ENCODE data around the gene RBBP6.
A peak's percentile ranks its signal among the peaks of the same experiment; 100 is the strongest.

Gene RBBP6

GRCh38 chr16:24507959-24508480, 31.3 kb upstream of the RBBP6 start:
- H3K4me1 ChIP-seq (ENCODE audit: control insufficient read depth, insufficient read depth, low read length, unreplicated experiment): peaks cover 12% of the 10 kb centered on the region

GRCh38 chr16:24508614-24509013, 30.8 kb upstream of the RBBP6 start:
- no peak overlapping the region for H2AFZ ChIP-seq (ENCODE audit: low read length, unreplicated experiment)
- H3K27ac ChIP-seq (ENCODE audit: low read depth, low read length): peak overlapping the region; percentile 45; the same call in 1 of the 2 replicates
- peaks cover 12% of the 10 kb centered on the region for H3K4me1 ChIP-seq (ENCODE audit: control insufficient read depth, insufficient read depth, low read length, unreplicated experiment)
- no peak overlapping the region for H3K4me3 ChIP-seq (ENCODE audit: low read depth, low read length)
- no peaks in the 10 kb centered on the region for H3K27me3 ChIP-seq (ENCODE audit: insufficient read depth, low read length)
- H3K36me3 ChIP-seq (ENCODE audit: insufficient read depth, low read length): no peaks in the 10 kb centered on the region
- no peaks in the 10 kb centered on the region for H3K79me2 ChIP-seq (ENCODE audit: control insufficient read depth, insufficient read depth, low read length, unreplicated experiment)

More at GRCh38 chr16:24507959-24508480, 31.3 kb upstream of the RBBP6 start:
- Histone ChIP-seq H3K27me3 (ENCODE audit: insufficient read depth, low read length) (no peaks in the 10 kb centered on the region), H3K36me3 (ENCODE audit: insufficient read depth, low read length) (no peaks in the 10 kb centered on the region), H3K4me3 (ENCODE audit: low read depth, low read length) (no peak overlapping the region), H3K79me2 (ENCODE audit: control insufficient read depth, insufficient read depth, low read length, unreplicated experiment) (no peaks in the 10 kb centered on the region), H2AFZ (ENCODE audit: low read length, unreplicated experiment) (no peak overlapping the region), H3K27ac (ENCODE audit: low read depth, low read length) (no peak overlapping the region)

GRCh38 chr16:24509536-24509935, 29.8 kb upstream of the RBBP6 start:
- no peaks in the 10 kb centered on the region for H3K36me3 ChIP-seq (ENCODE audit: insufficient read depth, low read length)
- H3K27ac ChIP-seq (ENCODE audit: low read depth, low read length): no peak overlapping the region
- no peaks in the 10 kb centered on the region for H3K79me2 ChIP-seq (ENCODE audit: control insufficient read depth, insufficient read depth, low read length, unreplicated experiment)
- H2AFZ ChIP-seq (ENCODE audit: low read length, unreplicated experiment): no peak overlapping the region
- H3K4me3 ChIP-seq (ENCODE audit: low read depth, low read length): no peak overlapping the region
- no peaks in the 10 kb centered on the region for H3K27me3 ChIP-seq (ENCODE audit: insufficient read depth, low read length)
- H3K4me1 ChIP-seq (ENCODE audit: control insufficient read depth, insufficient read depth, low read length, unreplicated experiment): peaks cover 12% of the 10 kb centered on the region

GRCh38 chr16:24511174-24511573, 28.2 kb upstream of the RBBP6 start:
- Histone ChIP-seq H3K79me2 (ENCODE audit: control insufficient read depth, insufficient read depth, low read length, unreplicated experiment) (no peaks in the 10 kb centered on the region), H3K36me3 (ENCODE audit: insufficient read depth, low read length) (no peaks in the 10 kb centered on the region), H2AFZ (ENCODE audit: low read length, unreplicated experiment) (no peak overlapping the region), H3K27ac (ENCODE audit: low read depth, low read length) (no peak overlapping the region), H3K4me1 (ENCODE audit: control insufficient read depth, insufficient read depth, low read length, unreplicated experiment) (peaks cover 12% of the 10 kb centered on the region), H3K27me3 (ENCODE audit: insufficient read depth, low read length) (no peaks in the 10 kb centered on the region), H3K4me3 (ENCODE audit: low read depth, low read length) (no peak overlapping the region)

- H3K4me3 ChIP-seq (ENCODE audit: low read depth, low read length): no peak overlapping the region
- H3K4me1 ChIP-seq (ENCODE audit: control insufficient read depth, insufficient read depth, low read length, unreplicated experiment): peaks cover 12% of the 10 kb centered on the region
- H3K79me2 ChIP-seq (ENCODE audit: control insufficient read depth, insufficient read depth, low read length, unreplicated experiment): no peaks in the 10 kb centered on the region
- H3K27me3 ChIP-seq (ENCODE audit: insufficient read depth, low read length): no peaks in the 10 kb centered on the region
- H2AFZ ChIP-seq (ENCODE audit: low read length, unreplicated experiment): no peak overlapping the region
- no peak overlapping the region for H3K27ac ChIP-seq (ENCODE audit: low read depth, low read length)
- H3K36me3 ChIP-seq (ENCODE audit: insufficient read depth, low read length): no peaks in the 10 kb centered on the region
Observed at GRCh38 chr16:24511792-24512191, 27.6 kb upstream of the RBBP6 start.

- Histone ChIP-seq H3K79me2 (ENCODE audit: control insufficient read depth, insufficient read depth, low read length, unreplicated experiment) (no peaks in the 10 kb centered on the region), H3K27me3 (ENCODE audit: insufficient read depth, low read length) (no peaks in the 10 kb centered on the region), H3K4me1 (ENCODE audit: control insufficient read depth, insufficient read depth, low read length, unreplicated experiment) (peaks cover 6% of the 10 kb centered on the region), H2AFZ (ENCODE audit: low read length, unreplicated experiment) (no peak overlapping the region), H3K4me3 (ENCODE audit: low read depth, low read length) (no peak overlapping the region), H3K27ac (ENCODE audit: low read depth, low read length) (no peak overlapping the region), H3K36me3 (ENCODE audit: insufficient read depth, low read length) (no peaks in the 10 kb centered on the region)
Observed at GRCh38 chr16:24514096-24514495, 25.3 kb upstream of the RBBP6 start.

- no peaks in the 10 kb centered on the region for H3K36me3 ChIP-seq (ENCODE audit: insufficient read depth, low read length)
- H3K4me3 ChIP-seq (ENCODE audit: low read depth, low read length): no peak overlapping the region
- H3K27ac ChIP-seq (ENCODE audit: low read depth, low read length): no peak overlapping the region
- H2AFZ ChIP-seq (ENCODE audit: low read length, unreplicated experiment): no peak overlapping the region
- H3K4me1 ChIP-seq (ENCODE audit: control insufficient read depth, insufficient read depth, low read length, unreplicated experiment): no peaks in the 10 kb centered on the region
- no peaks in the 10 kb centered on the region for H3K79me2 ChIP-seq (ENCODE audit: control insufficient read depth, insufficient read depth, low read length, unreplicated experiment)
- no peaks in the 10 kb centered on the region for H3K27me3 ChIP-seq (ENCODE audit: insufficient read depth, low read length)
Observed at GRCh38 chr16:24515186-24515585, 24.2 kb upstream of the RBBP6 start.

- Histone ChIP-seq H3K4me1 (ENCODE audit: control insufficient read depth, insufficient read depth, low read length, unreplicated experiment) (no peaks in the 10 kb centered on the region), H3K4me3 (ENCODE audit: low read depth, low read length) (peak overlapping the region; percentile 71), H3K27me3 (ENCODE audit: insufficient read depth, low read length) (no peaks in the 10 kb centered on the region), H3K27ac (ENCODE audit: low read depth, low read length) (no peak overlapping the region), H3K79me2 (ENCODE audit: control insufficient read depth, insufficient read depth, low read length, unreplicated experiment) (no peaks in the 10 kb centered on the region), H2AFZ (ENCODE audit: low read length, unreplicated experiment) (peak overlapping the region; percentile 73), H3K36me3 (ENCODE audit: insufficient read depth, low read length) (no peaks in the 10 kb centered on the region)
Observed at GRCh38 chr16:24516900-24517669, 22.3 kb upstream of the RBBP6 start.

- no peaks in the 10 kb centered on the region for H3K79me2 ChIP-seq (ENCODE audit: control insufficient read depth, insufficient read depth, low read length, unreplicated experiment)
- no peak overlapping the region for H2AFZ ChIP-seq (ENCODE audit: low read length, unreplicated experiment)
- no peak overlapping the region for H3K27ac ChIP-seq (ENCODE audit: low read depth, low read length)
- no peak overlapping the region for H3K4me3 ChIP-seq (ENCODE audit: low read depth, low read length)
- H3K4me1 ChIP-seq (ENCODE audit: control insufficient read depth, insufficient read depth, low read length, unreplicated experiment): no peaks in the 10 kb centered on the region
- no peaks in the 10 kb centered on the region for H3K27me3 ChIP-seq (ENCODE audit: insufficient read depth, low read length)
- no peaks in the 10 kb centered on the region for H3K36me3 ChIP-seq (ENCODE audit: insufficient read depth, low read length)
Observed at GRCh38 chr16:24518498-24518897, 20.9 kb upstream of the RBBP6 start.

GRCh38 chr16:24520983-24521382, 18.4 kb upstream of the RBBP6 start:
- no peaks in the 10 kb centered on the region for H3K27me3 ChIP-seq (ENCODE audit: insufficient read depth, low read length)
- peaks cover 3% of the 10 kb centered on the region for H3K4me1 ChIP-seq (ENCODE audit: control insufficient read depth, insufficient read depth, low read length, unreplicated experiment)
- no peaks in the 10 kb centered on the region for H3K79me2 ChIP-seq (ENCODE audit: control insufficient read depth, insufficient read depth, low read length, unreplicated experiment)
- H2AFZ ChIP-seq (ENCODE audit: low read length, unreplicated experiment): no peak overlapping the region
- H3K36me3 ChIP-seq (ENCODE audit: insufficient read depth, low read length): no peaks in the 10 kb centered on the region
- no peak overlapping the region for H3K4me3 ChIP-seq (ENCODE audit: low read depth, low read length)
- H3K27ac ChIP-seq (ENCODE audit: low read depth, low read length): no peak overlapping the region

GRCh38 chr16:24522751-24523150, 16.6 kb upstream of the RBBP6 start:
- peaks cover 9% of the 10 kb centered on the region for H3K4me1 ChIP-seq (ENCODE audit: control insufficient read depth, insufficient read depth, low read length, unreplicated experiment)
- H3K79me2 ChIP-seq (ENCODE audit: control insufficient read depth, insufficient read depth, low read length, unreplicated experiment): no peaks in the 10 kb centered on the region
- no peaks in the 10 kb centered on the region for H3K27me3 ChIP-seq (ENCODE audit: insufficient read depth, low read length)
- H3K4me3 ChIP-seq (ENCODE audit: low read depth, low read length): no peak overlapping the region
- H3K36me3 ChIP-seq (ENCODE audit: insufficient read depth, low read length): no peaks in the 10 kb centered on the region
- no peak overlapping the region for H3K27ac ChIP-seq (ENCODE audit: low read depth, low read length)
- no peak overlapping the region for H2AFZ ChIP-seq (ENCODE audit: low read length, unreplicated experiment)
